ENCODE results near the gene KLB.
"Not testable (repeated sequence)": the region's sequence is repeated elsewhere in the genome, so short reads cannot be mapped to it uniquely, and the experiment has no call there.

- TF ChIP-seq POLR2A, POLR2AphosphoS5 (IDR thresholded peaks at IDR 0.05): not testable (repeated sequence)
Measured at GRCh38 chr4:39401640-39402039, 5.1 kb upstream of the KLB start.

Measured in suprapubic skin (tissue), 4 donors.